ENCODE data around the gene DIS3L2.

DNA sequence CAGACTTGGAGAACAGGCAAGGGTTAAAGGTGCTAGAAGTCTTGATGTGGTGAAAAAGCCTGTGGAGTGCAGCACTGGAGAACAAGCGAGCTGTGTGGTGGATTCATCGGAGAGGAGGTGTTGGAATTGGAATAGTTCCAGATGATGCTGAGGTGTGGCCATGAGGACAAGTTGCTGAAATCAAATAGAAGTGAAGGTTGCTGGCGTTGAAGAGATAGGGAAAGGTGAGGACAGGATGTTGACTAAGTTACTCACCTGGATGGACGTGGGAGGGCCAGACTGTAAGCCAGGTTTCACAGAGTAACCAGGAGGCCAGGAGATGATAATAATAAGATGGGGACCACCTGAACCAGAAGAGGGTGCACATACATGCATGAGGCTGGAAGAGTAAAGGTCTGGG is 173.4 kb downstream of the DIS3L2 start:
- TF ChIP-seq GATA1 (IDR thresholded peaks at IDR 0.05; ENCODE audit: low read depth, low read length) (no peak), POLR2A (IDR thresholded peaks at IDR 0.05; ENCODE audit: low read length) (no peak)

All from erythroblast (primary cell).